Measurements from ENCODE around the gene SRGN.

- TF ChIP-seq RCOR1 (conservative IDR thresholded peaks at IDR 0.05; ENCODE audit: low read depth, low read length) (no peak), REST (IDR thresholded peaks at IDR 0.05; ENCODE audit: low read depth, low read length) (no peak), POLR2AphosphoS5 (IDR thresholded peaks at IDR 0.05; ENCODE audit: low read length) (no peak), CTCF (IDR thresholded peaks at IDR 0.05 in 2 of 3, conservative IDR thresholded peaks at IDR 0.05 in 1 of 3; ENCODE audit: control insufficient read depth in 2 of 3, extremely low read depth in 1 of 3, insufficient read depth in 1 of 3, low read depth in 3 of 3, low read length in 3 of 3) (no peak), ZBTB40 (IDR thresholded peaks at IDR 0.05; ENCODE audit: borderline replicate concordance) (no peak), MYC (IDR thresholded peaks at IDR 0.05; ENCODE audit: insufficient read depth, insufficient read length, insufficient replicate concordance, low read length, severe bottlenecking) (no peak), KLF5 (IDR thresholded peaks at IDR 0.05; ENCODE audit: partially characterized antibody) (no peak), SRF (IDR thresholded peaks at IDR 0.05; ENCODE audit: low read depth in 2 of 2, low read length in 2 of 2) (no peak)
Measured at GRCh38 chr10:69102440-69102839, 14.5 kb downstream of the SRGN start.

All from GM12878 (cell line).